Osteocyte (in vitro differentiated cells): Measurements from ENCODE around the gene SNCB. TPM values are rescaled to one million over a fixed set of nuclear protein-coding genes. Genes with fewer than 3 reads are reported as not detected.

Experiments
- DNase-seq: peaks from one replicate; pipeline ENCODE4 v3.0.0; 2021; ENCODE audit warnings: mixed read lengths; ENCODE audit not compliant: unreplicated experiment; ENCODE audit errors: extremely low spot score
- H3K27ac Mint-ChIP-seq: one replicate; pipeline ENCODE4 v1.8.0; 2021; ENCODE audit warnings: mild to moderate bottlenecking, mixed read lengths; ENCODE audit not compliant: unreplicated experiment
- H3K27me3 Mint-ChIP-seq: one replicate; pipeline ENCODE4 v1.8.0; 2021; ENCODE audit warnings: mixed read lengths; ENCODE audit not compliant: unreplicated experiment
- H3K36me3 Mint-ChIP-seq: one replicate; pipeline ENCODE4 v1.8.0; 2021; ENCODE audit warnings: mixed read lengths; ENCODE audit not compliant: unreplicated experiment
- H3K4me1 Mint-ChIP-seq: one replicate; pipeline ENCODE4 v1.8.0; 2021; ENCODE audit warnings: mixed read lengths; ENCODE audit not compliant: unreplicated experiment
- H3K4me3 Mint-ChIP-seq: one replicate; pipeline ENCODE4 v1.8.0; 2021; ENCODE audit warnings: mild to moderate bottlenecking, moderate library complexity, mixed read lengths; ENCODE audit not compliant: unreplicated experiment
- H3K9me3 Mint-ChIP-seq: one replicate; pipeline ENCODE4 v1.8.0; 2021; ENCODE audit warnings: mixed read lengths; ENCODE audit not compliant: unreplicated experiment
- total RNA-seq: library from RNA; stranded (reverse); gene quantifications from 2 replicates; pipeline ENCODE4 v1.2.1, GENCODE V29; 2021
- TF ChIP-seq, protein P1 (sequence below): fragments of 200-600 bp; sonication (generic); IDR thresholded peaks from 2 replicates; pipeline ENCODE4 v1.5.0; 2021; ENCODE audit warnings: antibody characterized with exemption, mild to moderate bottlenecking, moderate library complexity

Gene SNCB
- total RNA-seq, 1 donor from 2014 or later = not detected

DNA sequence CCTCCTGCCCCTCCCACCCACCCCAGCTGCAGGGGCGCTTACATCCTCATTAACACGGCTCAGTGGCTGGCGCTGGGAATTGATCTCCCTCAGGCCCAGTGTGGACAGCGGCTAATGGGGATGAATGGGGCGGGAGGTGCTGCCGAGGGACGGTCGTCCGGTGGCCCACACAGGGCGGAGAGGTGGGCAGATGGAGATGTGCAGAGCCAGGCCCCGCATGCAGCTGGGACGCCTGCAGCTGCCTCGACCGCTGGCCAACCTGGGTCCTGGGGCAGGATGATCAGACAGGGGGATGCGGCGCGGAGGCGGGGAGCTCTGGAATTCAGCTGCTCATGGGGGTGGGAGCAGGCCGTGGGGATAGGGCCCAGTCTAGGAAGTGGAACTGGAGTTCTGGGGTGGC lies 34.6 kb upstream of the SNCB start:
- TF ChIP-seq, protein P1, sequence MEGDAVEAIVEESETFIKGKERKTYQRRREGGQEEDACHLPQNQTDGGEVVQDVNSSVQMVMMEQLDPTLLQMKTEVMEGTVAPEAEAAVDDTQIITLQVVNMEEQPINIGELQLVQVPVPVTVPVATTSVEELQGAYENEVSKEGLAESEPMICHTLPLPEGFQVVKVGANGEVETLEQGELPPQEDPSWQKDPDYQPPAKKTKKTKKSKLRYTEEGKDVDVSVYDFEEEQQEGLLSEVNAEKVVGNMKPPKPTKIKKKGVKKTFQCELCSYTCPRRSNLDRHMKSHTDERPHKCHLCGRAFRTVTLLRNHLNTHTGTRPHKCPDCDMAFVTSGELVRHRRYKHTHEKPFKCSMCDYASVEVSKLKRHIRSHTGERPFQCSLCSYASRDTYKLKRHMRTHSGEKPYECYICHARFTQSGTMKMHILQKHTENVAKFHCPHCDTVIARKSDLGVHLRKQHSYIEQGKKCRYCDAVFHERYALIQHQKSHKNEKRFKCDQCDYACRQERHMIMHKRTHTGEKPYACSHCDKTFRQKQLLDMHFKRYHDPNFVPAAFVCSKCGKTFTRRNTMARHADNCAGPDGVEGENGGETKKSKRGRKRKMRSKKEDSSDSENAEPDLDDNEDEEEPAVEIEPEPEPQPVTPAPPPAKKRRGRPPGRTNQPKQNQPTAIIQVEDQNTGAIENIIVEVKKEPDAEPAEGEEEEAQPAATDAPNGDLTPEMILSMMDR = no peak
- no peak overlapping the region for H3K27ac Mint-ChIP-seq
- peaks cover 36% of the 10 kb centered on the region for H3K27me3 Mint-ChIP-seq
- DNase-seq = no peak
- peaks cover 1% of the 10 kb centered on the region for H3K36me3 Mint-ChIP-seq
- H3K4me3 Mint-ChIP-seq = no peak overlapping the region
- H3K4me1 Mint-ChIP-seq = no peaks in the 10 kb centered on the region
- H3K9me3 Mint-ChIP-seq = no peaks in the 10 kb centered on the region

DNA sequence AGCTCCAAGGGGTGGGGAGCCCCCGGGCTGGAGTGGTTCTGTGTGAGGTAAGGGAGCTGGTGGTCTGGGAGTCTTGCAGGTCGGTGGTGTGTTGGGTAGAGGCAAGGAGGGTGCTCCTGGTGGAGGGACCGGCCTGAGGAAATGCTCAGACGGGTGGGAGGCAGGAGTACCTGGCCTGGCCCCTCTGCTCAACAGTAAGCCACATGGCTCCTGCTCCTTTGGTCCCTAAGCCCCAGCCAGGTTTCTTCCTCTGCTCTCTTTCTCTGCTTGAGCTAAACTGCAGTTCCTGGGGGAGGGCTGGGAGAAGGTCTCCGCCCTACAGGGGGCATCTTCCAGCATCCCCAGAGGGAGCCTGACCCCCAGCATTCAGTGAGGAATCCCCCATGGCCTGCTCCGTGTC lies 34.1 kb upstream of the SNCB start:
- H3K27me3 Mint-ChIP-seq = peaks cover 33% of the 10 kb centered on the region
- no peaks in the 10 kb centered on the region for H3K4me1 Mint-ChIP-seq
- H3K4me3 Mint-ChIP-seq = no peak overlapping the region
- TF ChIP-seq, protein P1 = no peak
- no peaks in the 10 kb centered on the region for H3K9me3 Mint-ChIP-seq
- peaks cover 1% of the 10 kb centered on the region for H3K36me3 Mint-ChIP-seq
- no peak overlapping the region for H3K27ac Mint-ChIP-seq
- DNase-seq = no peak

DNA sequence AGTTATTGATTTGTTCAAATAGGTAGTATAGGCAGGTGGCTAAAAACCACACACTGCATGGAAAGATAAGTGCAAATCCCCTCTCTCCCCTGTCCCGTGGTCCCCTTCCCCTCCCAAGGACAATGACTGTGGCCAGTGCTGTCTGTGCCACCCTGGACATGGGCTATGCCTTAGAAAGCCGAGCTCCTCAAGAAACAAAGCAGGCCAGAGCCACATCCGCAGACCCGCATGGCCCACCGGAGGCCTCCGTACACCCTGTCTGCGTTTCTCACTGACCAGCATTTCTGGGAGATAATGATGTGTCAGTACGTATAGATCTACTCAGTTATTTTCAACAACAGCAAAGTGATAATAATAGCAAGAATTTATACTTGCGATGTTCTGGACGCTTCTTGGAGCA lies 33.2 kb upstream of the SNCB start:
- H3K27me3 Mint-ChIP-seq = peaks cover 24% of the 10 kb centered on the region
- TF ChIP-seq, protein P1 = no peak
- H3K4me1 Mint-ChIP-seq = peaks cover 7% of the 10 kb centered on the region

DNA sequence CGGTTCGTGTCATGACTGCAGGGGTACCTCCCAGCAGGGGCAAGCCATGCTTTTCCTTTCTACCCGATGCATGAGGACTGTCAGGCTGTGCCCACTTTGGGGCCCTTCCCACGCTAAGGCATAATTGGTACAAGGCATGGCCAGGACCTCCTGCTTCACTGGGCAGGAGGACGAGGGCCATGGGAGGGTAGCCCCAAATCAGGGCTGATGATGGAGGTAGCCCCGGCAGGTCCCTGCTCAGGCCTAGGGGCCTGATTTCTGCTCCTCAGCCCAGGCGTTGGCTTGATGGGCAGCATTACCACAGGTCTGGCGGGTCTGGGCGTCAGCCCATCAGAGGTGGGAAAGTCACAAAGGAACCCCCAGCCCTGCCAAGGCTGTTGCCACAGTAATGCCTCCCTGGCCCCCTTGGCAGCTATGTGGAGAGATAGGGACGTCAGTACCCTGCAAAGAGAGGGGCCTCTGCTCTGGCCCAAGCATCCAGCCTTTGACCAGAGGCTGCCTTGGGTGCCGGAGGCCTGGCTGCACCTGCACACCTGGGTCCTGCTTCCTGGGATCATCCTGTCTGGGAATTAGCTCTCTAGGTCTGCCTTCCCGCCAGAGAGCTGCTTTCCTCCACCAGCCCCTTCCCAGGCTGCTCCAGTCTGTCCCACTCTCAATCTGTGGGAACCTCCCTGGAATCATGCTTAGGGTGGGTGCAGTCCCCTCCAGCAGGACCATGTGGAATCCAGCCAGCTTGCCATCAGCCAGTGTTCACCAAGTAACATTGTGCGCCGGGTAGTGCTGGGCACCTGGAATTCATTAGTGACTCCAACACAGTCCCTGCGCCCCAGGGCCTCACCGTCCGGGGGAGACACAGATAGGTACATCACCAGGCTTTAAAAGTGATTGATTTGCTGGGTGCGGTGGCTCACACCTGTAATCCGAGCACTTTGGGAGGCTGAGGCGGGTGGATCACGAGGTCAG lies 32.3 kb upstream of the SNCB start:
- Mint-ChIP-seq H3K27me3 (peaks cover 16% of the 10 kb centered on the region), H3K9me3 (no peaks in the 10 kb centered on the region), H3K36me3 (peaks cover 3% of the 10 kb centered on the region), H3K4me1 (peaks cover 14% of the 10 kb centered on the region), H3K27ac (no peak overlapping the region), H3K4me3 (no peak overlapping the region)
- TF ChIP-seq, protein P1 = no peak
- no peak for DNase-seq

More for the DNA sequence above, 33.2 kb upstream of the SNCB start:
- H3K9me3 Mint-ChIP-seq = no peaks in the 10 kb centered on the region
- H3K27ac Mint-ChIP-seq = no peak overlapping the region
- H3K4me3 Mint-ChIP-seq = no peak overlapping the region
- no peak for DNase-seq
- H3K36me3 Mint-ChIP-seq = peaks cover 1% of the 10 kb centered on the region

DNA sequence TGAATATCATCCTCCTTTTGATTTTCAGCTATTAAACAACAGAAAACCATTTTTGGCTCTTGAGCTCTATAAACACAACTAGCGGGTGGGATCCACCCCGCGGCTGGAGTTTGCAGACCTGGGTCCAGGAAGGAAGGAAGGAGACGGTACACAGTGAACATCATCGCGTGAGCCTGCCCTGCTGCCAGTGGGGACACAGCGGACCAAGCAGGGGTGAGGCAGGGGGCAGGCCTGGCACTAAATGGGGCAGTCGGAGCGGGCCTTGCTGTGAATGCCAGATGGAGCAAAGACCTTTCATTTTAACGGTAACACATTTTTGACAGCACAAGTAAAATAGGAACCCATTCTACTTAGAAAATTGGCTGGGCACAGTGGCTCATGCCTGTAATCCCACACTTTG lies 31.3 kb upstream of the SNCB start:
- DNase-seq = no peak
- H3K27ac Mint-ChIP-seq = no peak overlapping the region
- H3K9me3 Mint-ChIP-seq = no peaks in the 10 kb centered on the region
- no peak overlapping the region for H3K4me3 Mint-ChIP-seq
- TF ChIP-seq, protein P1 = no peak
- peaks cover 14% of the 10 kb centered on the region for H3K4me1 Mint-ChIP-seq
- H3K27me3 Mint-ChIP-seq = peaks cover 10% of the 10 kb centered on the region
- peaks cover 3% of the 10 kb centered on the region for H3K36me3 Mint-ChIP-seq
